Liver (tissue), 3 donors: ENCODE results near the gene TCF7L2.

ENCODE experiments used
- CTCF ChIP-seq: fragments of 150-350 bp; IDR thresholded peaks from 2 replicates; pipeline ENCODE4 v1.5.1; 2017; ENCODE audit warnings: improper control_type of control experiment, low read depth, low read length; ENCODE audit not compliant: missing input control
- GABPA ChIP-seq, 2 donors: IDR thresholded peaks in 1 of 2; conservative IDR thresholded peaks in 1 of 2; 2 replicates each; pipeline ENCODE4 v1.6.1; 2016; ENCODE audit warnings: antibody characterized with exemption in 2 of 2, mild to moderate bottlenecking in 1 of 2, moderate library complexity in 1 of 2
- JUND ChIP-seq, 2 donors: IDR thresholded peaks; 2 replicates each; pipeline ENCODE4 v1.6.1; 2016; ENCODE audit warnings: antibody characterized with exemption in 2 of 2
- YY1 ChIP-seq: IDR thresholded peaks from 2 replicates; pipeline ENCODE4 v1.6.1; 2016; ENCODE audit warnings: antibody characterized with exemption, mild to moderate bottlenecking
- ZBTB33 ChIP-seq: IDR thresholded peaks from 2 replicates; pipeline ENCODE4 v1.6.1; 2016; ENCODE audit warnings: antibody characterized with exemption
- donor health status: healthy.
- donor health status: healthy.

DNA sequence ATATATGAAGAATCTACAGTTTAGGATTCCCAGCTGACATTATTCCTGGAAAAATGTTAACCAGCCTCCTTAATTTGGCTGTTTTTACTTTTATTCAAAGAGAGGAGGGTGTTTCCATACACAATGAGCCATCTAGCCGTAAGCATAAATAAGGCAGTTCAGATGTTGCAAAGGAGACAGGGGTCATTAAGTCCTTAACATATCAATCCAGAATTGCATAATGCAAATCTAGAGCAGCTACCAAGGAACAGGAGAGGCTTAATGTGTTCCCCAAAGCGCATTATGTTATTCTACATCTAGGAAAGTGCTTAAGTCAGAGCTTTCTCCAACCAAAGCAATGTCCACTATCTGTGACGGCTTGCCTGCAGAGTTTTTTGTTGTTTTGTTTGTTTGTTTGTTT is 32.4 kb upstream of the TCF7L2 start:
- TF ChIP-seq ZBTB33 (no peak), JUND (IDR thresholded peaks at IDR 0.05) (no peak), GABPA (IDR thresholded peaks at IDR 0.05 in 1 of 2, conservative IDR thresholded peaks at IDR 0.05 in 1 of 2) (no peak), YY1 (no peak), CTCF (no peak)
